GM10248 (cell line): ENCODE measurements around the gene LRFN4.

Source experiments
- CTCF ChIA-PET: fragments of 300-600 bp; sonication (Branson Sonifier 250); formaldehyde crosslinking; extraction: SDS; loops from one replicate; lab custom pipeline; 2021; ENCODE audit warnings: antibody characterized with exemption; lab: Yijun Ruan, JAX
- POLR2A ChIA-PET: fragments of 350-650 bp; sonication (Branson Sonifier 250); formaldehyde crosslinking; extraction: SDS; loops from one replicate; lab custom pipeline; 2020; ENCODE audit warnings: antibody characterized with exemption; lab: Yijun Ruan, JAX
- DNase-seq: peaks from one replicate; pipeline ENCODE4 v3.0.0; 2012; ENCODE audit errors: extremely low spot score
- TF ChIP-seq, protein P1 (sequence below): IDR thresholded peaks from 2 replicates; pipeline ENCODE4 v1.5.1; 2012; ENCODE audit warnings: mild to moderate bottlenecking, low read depth; ENCODE audit errors: extremely low read depth, missing control alignments, control extremely low read depth

Gene LRFN4

DNA sequence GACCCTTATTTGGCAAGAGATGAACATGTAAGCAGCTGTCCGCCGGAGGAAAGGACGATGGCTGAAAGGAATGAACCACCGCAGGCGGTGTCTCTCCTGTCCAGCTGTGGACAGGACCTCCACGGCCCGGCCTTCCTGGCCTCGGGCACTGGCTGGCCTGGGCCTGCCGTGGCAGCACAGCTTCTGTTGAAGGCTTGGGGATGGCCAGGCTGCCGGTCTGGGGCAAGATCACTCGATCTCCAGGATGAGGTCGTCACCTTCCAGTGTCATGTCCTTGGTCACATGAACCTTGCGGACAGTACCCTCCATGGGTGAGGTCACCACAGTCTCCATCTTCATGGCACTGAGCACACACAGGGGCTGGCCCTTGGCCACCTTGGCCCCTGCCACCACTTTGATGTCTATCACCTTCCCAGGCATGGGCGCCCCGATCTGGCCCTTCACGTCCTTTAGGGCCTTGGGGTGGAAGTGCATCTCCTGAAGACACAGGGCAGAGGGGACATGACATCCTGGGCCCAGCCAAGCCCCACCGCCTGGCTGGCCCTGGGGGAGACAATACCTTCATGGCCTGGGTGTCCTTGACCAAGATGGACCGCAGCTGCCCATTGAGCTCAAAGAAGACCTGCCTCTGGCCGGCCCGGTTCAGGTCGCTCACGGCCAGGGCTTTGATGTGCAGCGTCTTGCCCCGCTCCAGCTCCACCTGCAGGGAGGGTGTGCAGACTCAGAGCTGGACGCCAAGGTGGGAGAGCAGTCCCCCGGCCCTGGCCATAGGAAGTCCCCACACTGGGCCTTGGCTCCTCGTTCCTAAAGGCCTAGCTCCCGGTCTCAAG, 8.0 kb upstream of the LRFN4 start:
- POLR2A ChIA-PET, result interaction anchor here (1.2 kb wide), 1 partner anchor 46 kb away, joined by 3 read pairs; no protein-coding TSS in a partner anchor
- TF ChIP-seq, protein P1, sequence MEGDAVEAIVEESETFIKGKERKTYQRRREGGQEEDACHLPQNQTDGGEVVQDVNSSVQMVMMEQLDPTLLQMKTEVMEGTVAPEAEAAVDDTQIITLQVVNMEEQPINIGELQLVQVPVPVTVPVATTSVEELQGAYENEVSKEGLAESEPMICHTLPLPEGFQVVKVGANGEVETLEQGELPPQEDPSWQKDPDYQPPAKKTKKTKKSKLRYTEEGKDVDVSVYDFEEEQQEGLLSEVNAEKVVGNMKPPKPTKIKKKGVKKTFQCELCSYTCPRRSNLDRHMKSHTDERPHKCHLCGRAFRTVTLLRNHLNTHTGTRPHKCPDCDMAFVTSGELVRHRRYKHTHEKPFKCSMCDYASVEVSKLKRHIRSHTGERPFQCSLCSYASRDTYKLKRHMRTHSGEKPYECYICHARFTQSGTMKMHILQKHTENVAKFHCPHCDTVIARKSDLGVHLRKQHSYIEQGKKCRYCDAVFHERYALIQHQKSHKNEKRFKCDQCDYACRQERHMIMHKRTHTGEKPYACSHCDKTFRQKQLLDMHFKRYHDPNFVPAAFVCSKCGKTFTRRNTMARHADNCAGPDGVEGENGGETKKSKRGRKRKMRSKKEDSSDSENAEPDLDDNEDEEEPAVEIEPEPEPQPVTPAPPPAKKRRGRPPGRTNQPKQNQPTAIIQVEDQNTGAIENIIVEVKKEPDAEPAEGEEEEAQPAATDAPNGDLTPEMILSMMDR, result no peak
- CTCF ChIA-PET, result interaction anchor here (0.9 to 3.5 kb wide), 2 partner anchors 14 to 170 kb away, joined by 3 to 13 read pairs; no protein-coding TSS in a partner anchor

DNA sequence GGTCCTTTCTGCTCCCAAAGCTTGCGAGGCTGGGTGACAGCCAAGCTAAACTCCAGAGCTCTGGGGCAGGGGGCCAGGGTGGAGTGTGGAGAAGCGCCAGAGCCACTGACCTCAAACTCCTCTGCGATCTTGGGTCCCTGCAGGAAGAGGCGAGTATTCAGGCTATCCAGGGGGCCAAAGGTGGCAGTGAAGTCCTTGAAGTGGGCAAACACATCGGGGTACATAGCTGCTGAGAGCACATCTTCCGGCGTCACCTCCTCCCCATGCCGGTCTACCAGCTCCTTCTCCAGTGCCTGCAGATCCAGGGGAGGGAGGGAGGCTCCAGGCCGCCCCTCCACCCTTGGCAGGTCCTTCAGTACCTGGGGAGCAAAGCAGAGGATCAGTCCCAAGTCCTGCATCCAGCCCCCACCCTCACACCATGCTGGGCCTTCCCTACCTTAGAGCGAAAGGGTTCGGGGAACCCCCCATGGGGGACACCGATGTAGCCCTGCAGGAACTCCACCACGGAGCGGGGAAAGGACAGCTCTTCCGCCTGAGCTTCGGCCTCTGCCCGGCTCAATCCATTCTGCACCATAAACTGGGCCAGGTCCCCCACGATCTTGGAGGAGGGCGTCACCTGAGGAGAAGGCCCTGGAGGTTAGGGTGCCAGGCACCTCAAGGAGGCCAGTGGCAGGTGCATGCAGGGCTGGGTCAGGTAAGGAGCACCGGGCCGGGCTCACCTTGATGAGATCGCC, 7.2 kb upstream of the LRFN4 start:
- no peak for DNase-seq
- TF ChIP-seq, protein P1, result no peak
- CTCF ChIA-PET, result interaction anchor here (0.9 to 3.5 kb wide), 2 partner anchors 15 to 171 kb away, joined by 3 to 13 read pairs; no protein-coding TSS in a partner anchor
- POLR2A ChIA-PET, result interaction anchor here (1.2 kb wide), 1 partner anchor 45 kb away, joined by 3 read pairs; no protein-coding TSS in a partner anchor

More for the DNA sequence above, 8.0 kb upstream of the LRFN4 start:
- DNase-seq, result no peak

DNA sequence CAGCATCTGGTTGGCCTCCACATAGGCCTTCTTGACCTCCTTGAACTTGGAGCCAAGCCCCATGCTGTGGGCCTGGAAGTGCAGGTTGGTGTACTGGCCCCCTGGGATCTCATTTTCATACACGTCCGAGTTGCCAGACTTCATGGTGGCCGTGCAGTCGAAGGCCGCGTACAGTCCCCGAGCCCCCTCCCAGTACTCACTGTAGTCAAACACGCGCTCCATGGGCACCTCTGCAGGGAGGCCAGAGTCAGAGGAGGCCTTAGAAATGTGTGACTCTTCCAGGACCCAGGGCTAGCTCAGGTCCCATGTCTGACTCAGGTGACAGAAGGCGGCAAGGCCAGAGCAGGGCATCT, 6.7 kb upstream of the LRFN4 start:
- DNase-seq, result no peak
- CTCF ChIA-PET, result interaction anchor here (3.5 kb wide), 1 partner anchor 16 kb away, joined by 13 read pairs; no protein-coding TSS in a partner anchor
- POLR2A ChIA-PET, result no interaction called here
- TF ChIP-seq, protein P1, result no peak

DNA sequence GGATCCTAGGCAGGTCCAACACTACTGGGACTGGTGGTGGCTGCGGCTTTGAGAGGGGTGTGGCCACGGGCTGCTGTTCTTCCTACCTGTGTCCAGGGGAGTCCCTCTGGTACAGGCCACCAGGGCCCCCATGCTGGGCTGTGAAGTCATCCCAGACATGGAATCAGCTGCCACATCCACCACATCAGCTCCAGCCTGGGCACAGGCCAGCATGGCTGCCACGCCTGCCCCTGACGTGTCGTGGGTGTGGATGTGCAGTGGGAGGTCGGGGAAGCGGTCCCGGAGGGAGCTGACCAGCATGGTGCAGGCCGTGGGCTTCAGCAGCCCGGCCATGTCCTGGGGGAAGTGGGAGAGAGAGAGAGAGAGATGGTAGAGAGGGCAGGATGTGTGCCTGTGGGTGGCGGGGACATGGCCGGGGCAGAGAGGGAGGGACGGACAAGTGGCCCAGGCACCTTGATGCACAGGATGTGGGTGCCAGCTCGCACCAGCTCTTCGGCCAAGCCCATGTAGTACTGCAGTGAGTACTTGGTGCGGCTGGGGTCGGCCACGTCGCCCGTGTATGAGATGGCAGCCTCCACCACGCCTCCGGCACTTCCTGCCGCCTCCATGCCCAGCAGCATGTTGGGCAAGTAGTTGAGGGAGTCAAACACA, 6.2 kb upstream of the LRFN4 start:
- POLR2A ChIA-PET, result no interaction called here
- TF ChIP-seq, protein P1, result no peak
- no peak for DNase-seq
- CTCF ChIA-PET, result interaction anchor here (3.5 kb wide), 1 partner anchor 16 kb away, joined by 13 read pairs; no protein-coding TSS in a partner anchor

DNA sequence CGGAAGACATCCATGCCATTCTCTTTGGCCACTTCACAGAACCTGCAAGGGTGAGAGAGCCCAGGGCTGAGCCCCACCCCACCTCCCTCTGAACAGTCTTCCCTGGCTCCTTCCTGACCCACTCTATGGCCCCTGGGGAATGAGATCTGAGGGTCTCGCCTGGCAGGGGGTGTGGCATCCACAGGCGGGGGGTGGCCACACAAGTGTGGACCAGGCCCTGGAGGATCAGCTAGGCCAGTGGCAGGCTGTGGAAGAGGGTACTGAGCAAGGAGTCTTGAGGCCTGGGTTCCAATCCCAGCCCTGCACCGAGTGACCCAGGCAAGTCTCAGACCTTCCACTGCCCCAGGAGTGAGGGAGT, 5.6 kb upstream of the LRFN4 start:
- POLR2A ChIA-PET, result interaction anchor here (1.0 kb wide), 1 partner anchor 9 kb away, joined by 5 read pairs; no protein-coding TSS in a partner anchor
- DNase-seq, result no peak

More for the DNA sequence above, 5.6 kb upstream of the LRFN4 start:
- TF ChIP-seq, protein P1, result no peak
- CTCF ChIA-PET, result interaction anchor here (1.0 to 3.5 kb wide), 11 partner anchors 7 to 507 kb away, joined by 3 to 13 read pairs (median 4); partner anchors contain the start of gene RCE1
